Measurements from ENCODE around the gene ACTN4.
"Not testable (repeated sequence)": the region's sequence is repeated elsewhere in the genome, so short reads cannot be mapped to it uniquely, and the experiment has no call there.

The ACTN4 gene

GRCh38 chr19:38770228-38770948, 122.9 kb downstream of the ACTN4 start:
- peak; percentile 26 for ATAC-seq
- H3K9me3 Mint-ChIP-seq, H3K27me3 Mint-ChIP-seq, DNase-seq, H3K27ac Mint-ChIP-seq: not testable (repeated sequence)
- H3K4me3 Mint-ChIP-seq: peak overlapping the region; percentile 80 to 83
- peaks cover 14% of the 10 kb centered on the region for H3K4me1 Mint-ChIP-seq

GRCh38 chr19:38770949-38771275, 123.5 kb downstream of the ACTN4 start:
- H3K4me1 Mint-ChIP-seq: peaks cover 14% of the 10 kb centered on the region
- not testable (repeated sequence) for H3K9me3 Mint-ChIP-seq, H3K27me3 Mint-ChIP-seq, DNase-seq, H3K27ac Mint-ChIP-seq, H3K4me3 Mint-ChIP-seq
- peak; percentile 88 for ATAC-seq

- H3K4me1 Mint-ChIP-seq: peaks cover 14% of the 10 kb centered on the region
- not testable (repeated sequence) for H3K9me3 Mint-ChIP-seq, DNase-seq, H3K27ac Mint-ChIP-seq, H3K27me3 Mint-ChIP-seq, H3K4me3 Mint-ChIP-seq, ATAC-seq
Measured at GRCh38 chr19:38771569-38771968, 124.1 kb downstream of the ACTN4 start.

GRCh38 chr19:38773469-38774177, 126.2 kb downstream of the ACTN4 start, which contains the start of gene LGALS7:
Gene LGALS7 (minus strand): TSS chr19:38773517. CDS start chr19:38773492, 25 bp downstream.
- no peak for DNase-seq
- peaks cover 2% of the 10 kb centered on the region for H3K27me3 Mint-ChIP-seq
- no peak within 1 kb of the TSS for H3K4me3 Mint-ChIP-seq
- H3K9me3 Mint-ChIP-seq: no peaks in the 10 kb centered on the region
- H3K27ac Mint-ChIP-seq: no peak within 1 kb of the TSS
- H3K4me1 Mint-ChIP-seq: peaks cover 14% of the 10 kb centered on the region
- ATAC-seq: no peak

- H3K4me3 Mint-ChIP-seq: no peak overlapping the region
- ATAC-seq: no peak
- H3K9me3 Mint-ChIP-seq: no peaks in the 10 kb centered on the region
- H3K27ac Mint-ChIP-seq: no peak overlapping the region
- peaks cover 10% of the 10 kb centered on the region for H3K4me1 Mint-ChIP-seq
- DNase-seq: no peak
- H3K27me3 Mint-ChIP-seq: peaks cover 8% of the 10 kb centered on the region
Measured at GRCh38 chr19:38774181-38774950, 126.9 kb downstream of the ACTN4 start.

GRCh38 chr19:38778733-38779132, 131.3 kb downstream of the ACTN4 start:
- Mint-ChIP-seq H3K27me3 (peaks cover 16% of the 10 kb centered on the region), H3K27ac (no peak overlapping the region), H3K4me3 (no peak overlapping the region), H3K9me3 (no peaks in the 10 kb centered on the region), H3K4me1 (peaks cover 5% of the 10 kb centered on the region)
- no peak for ATAC-seq
- DNase-seq: no peak

GRCh38 chr19:38780443-38780842, 133.0 kb downstream of the ACTN4 start:
- DNase-seq (no peak), ATAC-seq (no peak)
- Mint-ChIP-seq H3K9me3 (no peaks in the 10 kb centered on the region), H3K4me3 (no peak overlapping the region), H3K4me1 (no peaks in the 10 kb centered on the region), H3K27me3 (peaks cover 16% of the 10 kb centered on the region), H3K27ac (peak overlapping the region in 1 of 2 donors; percentile 59)

- no peak for ATAC-seq
- no peak for DNase-seq
- no peak overlapping the region for H3K4me3 Mint-ChIP-seq
- H3K9me3 Mint-ChIP-seq: no peaks in the 10 kb centered on the region
- H3K4me1 Mint-ChIP-seq: no peaks in the 10 kb centered on the region
- H3K27ac Mint-ChIP-seq: peak overlapping the region in 1 of 2 donors; percentile 15
- H3K27me3 Mint-ChIP-seq: peaks cover 16% of the 10 kb centered on the region
Measured at GRCh38 chr19:38781058-38781457, 133.6 kb downstream of the ACTN4 start.

Measured in stimulated activated naive CD8-positive, alpha-beta T cell treated with anti-CD3 and anti-CD28 coated beads, Interleukin-15, amount 100 ng/mL, for 72 hours (primary cell).